ENCODE results near the gene LRRC1.

Gene LRRC1

GRCh38 chr6:53858196-53858595 lies 63.4 kb downstream of the LRRC1 start:
- no peak for TF ChIP-seq CTCF (IDR thresholded peaks at IDR 0.05; ENCODE audit: low read depth, low read length)
- no peak overlapping the region for H3K4me3 ChIP-seq (ENCODE audit: low read depth, low read length)

- H3K4me3 ChIP-seq (ENCODE audit: low read depth, low read length), result no peak overlapping the region
- no peak for TF ChIP-seq CTCF (IDR thresholded peaks at IDR 0.05; ENCODE audit: low read depth, low read length)
These were observed 64.1 kb downstream of the LRRC1 start for GRCh38 chr6:53858913-53859312.

GRCh38 chr6:53860511-53860910 lies 65.7 kb downstream of the LRRC1 start:
- no peak for TF ChIP-seq CTCF (IDR thresholded peaks at IDR 0.05; ENCODE audit: low read depth, low read length)

GRCh38 chr6:53861518-53861917 lies 66.7 kb downstream of the LRRC1 start:
- H3K4me3 ChIP-seq (ENCODE audit: low read depth, low read length), result no peak overlapping the region
- no peak for TF ChIP-seq CTCF (IDR thresholded peaks at IDR 0.05; ENCODE audit: low read depth, low read length)

More at GRCh38 chr6:53860511-53860910, 65.7 kb downstream of the LRRC1 start:
- no peak overlapping the region for H3K4me3 ChIP-seq (ENCODE audit: low read depth, low read length)

- no peak overlapping the region for H3K4me3 ChIP-seq (ENCODE audit: low read depth, low read length)
- TF ChIP-seq CTCF (IDR thresholded peaks at IDR 0.05; ENCODE audit: low read depth, low read length), result no peak
These were observed 68.1 kb downstream of the LRRC1 start for GRCh38 chr6:53862662-53863462.

- no peak overlapping the region for H3K4me3 ChIP-seq (ENCODE audit: low read depth, low read length)
- no peak for TF ChIP-seq CTCF (IDR thresholded peaks at IDR 0.05; ENCODE audit: low read depth, low read length)
These were observed 70.0 kb downstream of the LRRC1 start for GRCh38 chr6:53864781-53865180.

- H3K4me3 ChIP-seq (ENCODE audit: low read depth, low read length), result no peak overlapping the region
- no peak for TF ChIP-seq CTCF (IDR thresholded peaks at IDR 0.05; ENCODE audit: low read depth, low read length)
These were observed 71.4 kb downstream of the LRRC1 start for GRCh38 chr6:53866226-53866625.

All from WI38 (cell line).